ENCODE data around the gene MYO15A. TPM values are rescaled to one million over a fixed set of nuclear protein-coding genes. Genes with fewer than 3 reads are reported as not detected.

The MYO15A gene
- polyA plus RNA-seq (ENCODE audit: insufficient read length) = 3.9 TPM
- long read RNA-seq, donor 1, full-length matches to known transcripts = 5 of 5 reads
- long read RNA-seq, donor 1, partial matches to known transcripts = 0 of 5 reads
- long read RNA-seq, donor 1, other reads (novel, unspliced or antisense) = 0 of 5 reads
- long read RNA-seq, donor 2, full-length matches to known transcripts = 2 of 2 reads
- long read RNA-seq, donor 2, partial matches to known transcripts = 0 of 2 reads
- long read RNA-seq, donor 2, other reads (novel, unspliced or antisense) = 0 of 2 reads
- long read RNA-seq, donor 3 = 0 reads
- long read RNA-seq, donor 4 = 0 reads
- long read RNA-seq, donor 5 = 0 reads
- long read RNA-seq, donor 6, full-length matches to known transcripts = 1 of 1 reads
- long read RNA-seq, donor 6, partial matches to known transcripts = 0 of 1 reads
- long read RNA-seq, donor 6, other reads (novel, unspliced or antisense) = 0 of 1 reads
- long read RNA-seq, donor 7, full-length matches to known transcripts = 1 of 1 reads
- long read RNA-seq, donor 7, partial matches to known transcripts = 0 of 1 reads
- long read RNA-seq, donor 7, other reads (novel, unspliced or antisense) = 0 of 1 reads
- long read RNA-seq, donor 8 = 0 reads

- DNase-seq = no peak
These were observed at the start of gene MYO15A for GRCh38 chr17:18108401-18109312. MYO15A (plus strand) TSS chr17:18108756; CDS start chr17:18118801, 10,045 bp downstream.

GRCh38 chr17:18059283-18059682 is 49.3 kb upstream of the MYO15A start:
- no peak for DNase-seq

- no peak for DNase-seq
These were observed 44.5 kb upstream of the MYO15A start for GRCh38 chr17:18064053-18064452.

GRCh38 chr17:18065546-18065945 is 43.0 kb upstream of the MYO15A start:
- DNase-seq = no peak

GRCh38 chr17:18066866-18067265 is 41.7 kb upstream of the MYO15A start:
- DNase-seq = no peak

- no peak for DNase-seq
These were observed 39.5 kb upstream of the MYO15A start for GRCh38 chr17:18069101-18069500.

- peak; percentile 63 for DNase-seq
These were observed 37.7 kb upstream of the MYO15A start for GRCh38 chr17:18070861-18071340.

GRCh38 chr17:18071751-18072150 is 36.8 kb upstream of the MYO15A start:
- DNase-seq = no peak

GRCh38 chr17:18074566-18075272 is 33.8 kb upstream of the MYO15A start:
- DNase-seq = no peak

GRCh38 chr17:18076936-18077335 is 31.6 kb upstream of the MYO15A start:
- DNase-seq = no peak

- no peak for DNase-seq
These were observed 29.0 kb upstream of the MYO15A start for GRCh38 chr17:18079543-18079942.

GRCh38 chr17:18084256-18084655 is 24.3 kb upstream of the MYO15A start:
- DNase-seq = no peak

- peak; percentile 91 for DNase-seq
These were observed 20.7 kb upstream of the MYO15A start, which contains the start of gene DRG2 for GRCh38 chr17:18087610-18088491. DRG2 (plus strand) TSS chr17:18087948; CDS start chr17:18088024, 76 bp downstream.

- no peak for DNase-seq
These were observed 18.9 kb upstream of the MYO15A start for GRCh38 chr17:18089613-18090012.

GRCh38 chr17:18093616-18094408 is 14.7 kb upstream of the MYO15A start:
- no peak for DNase-seq

GRCh38 chr17:18094409-18094807 is 14.1 kb upstream of the MYO15A start:
- DNase-seq = no peak

GRCh38 chr17:18099516-18099915 is 9.0 kb upstream of the MYO15A start:
- DNase-seq = no peak

GRCh38 chr17:18100616-18101015 is 7.9 kb upstream of the MYO15A start:
- no peak for DNase-seq

GRCh38 chr17:18101828-18102227 is 6.7 kb upstream of the MYO15A start:
- DNase-seq = no peak

- DNase-seq = no peak
These were observed 5.9 kb upstream of the MYO15A start for GRCh38 chr17:18102640-18103039.

Data from left kidney (tissue), 8 donors.